Neural cell (in vitro differentiated cells): Measurements from ENCODE around the gene SCAANT1. TPM values are rescaled to one million over a fixed set of nuclear protein-coding genes. Genes with fewer than 3 reads are reported as not detected.

Experiments used
- H2AFZ ChIP-seq: fragments of 200-600, 300-800 bp; sonication (generic), shearing (Covaris generic); 2 replicates; pipeline ENCODE4 v1.6.0; 2014; ENCODE audit warnings: low read depth, mild to moderate bottlenecking, antibody characterized with exemption, low read length, moderate library complexity
- H3F3A ChIP-seq: fragments of 200-600 bp; shearing (Covaris generic); 2 replicates; pipeline ENCODE4 v1.6.1; 2016; ENCODE audit warnings: mild to moderate bottlenecking, moderate library complexity, mixed read lengths, antibody characterized with exemption, low read length; ENCODE audit not compliant: insufficient read depth, poor library complexity, severe bottlenecking
- H3K27ac ChIP-seq: fragments of 200-600, 300-800 bp; sonication (generic), shearing (Covaris generic); 2 replicates; pipeline ENCODE4 v1.5.1; 2014; ENCODE audit warnings: mild to moderate bottlenecking, low read length, moderate library complexity
- H3K27me3 ChIP-seq: fragments of 300-800, 200-600 bp; sonication (generic), shearing (Covaris generic); 2 replicates; pipeline ENCODE4 v1.6.0; 2014; ENCODE audit warnings: mild to moderate bottlenecking, low read depth, low read length, moderate library complexity; ENCODE audit not compliant: insufficient read depth
- H3K36me3 ChIP-seq: fragments of 300-800, 200-600 bp; sonication (generic), shearing (Covaris generic); 2 replicates; pipeline ENCODE4 v1.5.1; 2014; ENCODE audit warnings: mild to moderate bottlenecking, antibody characterized with exemption, low read length, moderate library complexity; ENCODE audit not compliant: insufficient read depth
- H3K4me2 ChIP-seq: fragments of 300-800, 200-600 bp; sonication (generic), shearing (Covaris generic); 2 replicates; pipeline ENCODE4 v1.6.0; 2014; ENCODE audit warnings: mild to moderate bottlenecking, low read length
- H3K4me3 ChIP-seq: fragments of 300-800, 200-600 bp; sonication (generic), shearing (Covaris generic); 2 replicates; pipeline ENCODE4 v1.5.1; 2014; ENCODE audit warnings: mild to moderate bottlenecking, low read length, moderate library complexity
- H3K79me2 ChIP-seq: fragments of 200-600 bp; shearing (Covaris generic); replicated peaks from 2 replicates; pipeline ENCODE4 v1.6.0; 2014; ENCODE audit warnings: mild to moderate bottlenecking, low read length, moderate library complexity; ENCODE audit not compliant: insufficient read depth
- H3K9ac ChIP-seq: fragments of 300-800, 200-600 bp; sonication (generic), shearing (Covaris generic); 2 replicates; pipeline ENCODE4 v1.6.1; 2016; ENCODE audit warnings: mild to moderate bottlenecking, low read length, mixed read lengths
- H3K9me2 ChIP-seq: fragments of 200-600 bp; shearing (Covaris generic); 2 replicates; pipeline ENCODE4 v1.6.1; 2016; ENCODE audit warnings: mild to moderate bottlenecking, low read length, mixed read lengths; ENCODE audit not compliant: insufficient read depth
- H3K9me3 ChIP-seq: fragments of 200-600, 300-800 bp; sonication (generic), shearing (Covaris generic); 2 replicates; pipeline ENCODE4 v1.6.1; 2016; ENCODE audit warnings: mild to moderate bottlenecking, mixed run types, low read length, moderate library complexity, mixed read lengths
- H4K20me1 ChIP-seq: fragments of 200-600 bp; shearing (Covaris generic); 2 replicates; pipeline ENCODE4 v1.6.1; 2016; ENCODE audit warnings: mild to moderate bottlenecking, mixed run types; ENCODE audit not compliant: insufficient read depth
- CTCF ChIP-seq: fragments of 450-650 bp; IDR thresholded peaks from 2 replicates; pipeline ENCODE4 v1.5.1; 2014; ENCODE audit warnings: antibody characterized with exemption, mild to moderate bottlenecking, moderate library complexity; ENCODE audit not compliant: poor library complexity, severe bottlenecking
- EP300 ChIP-seq: fragments of 450-650 bp; conservative IDR thresholded peaks from 2 replicates; pipeline ENCODE4 v1.6.1; 2014; ENCODE audit warnings: antibody characterized with exemption, mild to moderate bottlenecking, moderate library complexity; ENCODE audit not compliant: poor library complexity, severe bottlenecking
- EZH2 ChIP-seq: fragments of 200-600, 300-800 bp; shearing (Covaris generic), sonication (generic); IDR thresholded peaks from 2 replicates; pipeline ENCODE4 v1.6.1; 2014; ENCODE audit warnings: antibody characterized with exemption, low read length, borderline replicate concordance, mild to moderate bottlenecking; ENCODE audit not compliant: insufficient read depth, poor library complexity, severe bottlenecking
- MXI1 ChIP-seq: fragments of 450-650 bp; conservative IDR thresholded peaks from 2 replicates; pipeline ENCODE4 v1.6.1; 2014; ENCODE audit warnings: antibody characterized with exemption, mild to moderate bottlenecking; ENCODE audit not compliant: poor library complexity, severe bottlenecking
- POLR2AphosphoS5 ChIP-seq: IDR thresholded peaks from 2 replicates; pipeline ENCODE4 v1.6.1; 2012
- RAD21 ChIP-seq: fragments of 450-650 bp; conservative IDR thresholded peaks from 2 replicates; pipeline ENCODE4 v1.6.1; 2014; ENCODE audit warnings: antibody characterized with exemption, mild to moderate bottlenecking, moderate library complexity
- REST ChIP-seq: IDR thresholded peaks from 2 replicates; pipeline ENCODE4 v1.6.1; 2012; ENCODE audit warnings: borderline replicate concordance
- SMC3 ChIP-seq: fragments of 450-650 bp; conservative IDR thresholded peaks from 2 replicates; pipeline ENCODE4 v1.6.1; 2014; ENCODE audit warnings: antibody characterized with exemption, mild to moderate bottlenecking, moderate library complexity; ENCODE audit not compliant: poor library complexity
- TAF1 ChIP-seq: IDR thresholded peaks from 2 replicates; pipeline ENCODE4 v1.6.1; 2012; ENCODE audit warnings: low read depth
- polyA plus RNA-seq: library from polyadenylated mRNA; depleted of rRNA; stranded (reverse); fragments of >200 nt; gene quantifications from 2 replicates; pipeline ENCODE4 v1.2.3, GENCODE V29; 2014

Gene SCAANT1
- polyA plus RNA-seq, 1 donor from 2014 or later: not detected

GRCh38 chr3:63954182-63954581, 42.0 kb upstream of the SCAANT1 start:
- no peak overlapping the region for H2AFZ ChIP-seq
- TF ChIP-seq CTCF (no peak), POLR2AphosphoS5 (no peak), EP300 (no peak), SMC3 (no peak), RAD21 (no peak), TAF1 (no peak), REST (no peak), EZH2 (no peak), MXI1 (no peak)
- H3K27me3 ChIP-seq: no peaks in the 10 kb centered on the region
- H3F3A ChIP-seq: no peaks in the 10 kb centered on the region
- no peaks in the 10 kb centered on the region for H3K9me3 ChIP-seq
- H3K27ac ChIP-seq: no peak overlapping the region
- no peaks in the 10 kb centered on the region for H3K9me2 ChIP-seq
- no peak overlapping the region for H3K9ac ChIP-seq
- no peaks in the 10 kb centered on the region for H3K36me3 ChIP-seq
- H3K4me2 ChIP-seq: no peak overlapping the region
- H3K4me3 ChIP-seq: no peak overlapping the region
- H4K20me1 ChIP-seq: no peaks in the 10 kb centered on the region
- no peaks in the 10 kb centered on the region for H3K79me2 ChIP-seq

GRCh38 chr3:63952248-63952594, 40.0 kb upstream of the SCAANT1 start:
- Histone ChIP-seq H3F3A (no peaks in the 10 kb centered on the region), H3K27ac (no peak overlapping the region), H3K27me3 (no peaks in the 10 kb centered on the region), H3K9me2 (no peaks in the 10 kb centered on the region), H3K9me3 (no peaks in the 10 kb centered on the region), H2AFZ (no peak overlapping the region), H4K20me1 (no peaks in the 10 kb centered on the region), H3K4me2 (no peak overlapping the region), H3K4me3 (no peak overlapping the region), H3K9ac (no peak overlapping the region), H3K36me3 (no peaks in the 10 kb centered on the region), H3K79me2 (no peaks in the 10 kb centered on the region)
- no peak for TF ChIP-seq SMC3
- TF ChIP-seq CTCF: no peak
- no peak for TF ChIP-seq EZH2
- no peak for TF ChIP-seq EP300
- TF ChIP-seq RAD21: no peak
